Astrocyte (in vitro differentiated cells and primary cell): ENCODE data around the gene WDR83. TPM values are rescaled to one million over a fixed set of nuclear protein-coding genes. Genes with fewer than 3 reads are reported as not detected.

Source experiments
- DNase-seq: peaks from one replicate; pipeline ENCODE4 v3.0.0-alpha.2; 2010; ENCODE audit warnings: low read depth
- FAIRE-seq: peaks from 2 replicates; lab custom pipeline; 2011; peaks lifted over from hg19 to GRCh38; lab: Jason Lieb, UNC
- H2AFZ ChIP-seq: 2 replicates; pipeline ENCODE4 v1.6.0; 2012; ENCODE audit warnings: low read depth, low read length, inconsistent platforms
- H3K27ac ChIP-seq: 2 replicates; pipeline ENCODE4 v1.5.1; 2011; ENCODE audit warnings: low read depth, low read length, inconsistent platforms
- H3K27me3 ChIP-seq: 2 replicates; pipeline ENCODE4 v1.6.0; 2011; ENCODE audit warnings: low read length, inconsistent platforms; ENCODE audit not compliant: insufficient read depth
- H3K36me3 ChIP-seq: 2 replicates; pipeline ENCODE4 v1.5.1; 2011; ENCODE audit warnings: low read length, inconsistent platforms; ENCODE audit not compliant: insufficient read depth
- H3K4me1 ChIP-seq: 2 replicates; pipeline ENCODE4 v1.5.1; 2011; ENCODE audit warnings: low read length, inconsistent platforms; ENCODE audit not compliant: insufficient read depth
- H3K4me2 ChIP-seq: 2 replicates; pipeline ENCODE4 v1.6.0; 2012; ENCODE audit warnings: low read length, inconsistent platforms
- H3K4me3 ChIP-seq: 2 replicates; pipeline ENCODE4 v1.5.1; 2011; ENCODE audit warnings: low read depth, mild to moderate bottlenecking, low read length, inconsistent platforms; ENCODE audit not compliant: insufficient read depth
- H3K79me2 ChIP-seq: 2 replicates; pipeline ENCODE4 v1.6.0; 2012; ENCODE audit warnings: mild to moderate bottlenecking, low read length, inconsistent platforms; ENCODE audit not compliant: insufficient read depth
- H3K9ac ChIP-seq: 2 replicates; pipeline ENCODE4 v1.6.0; 2012; ENCODE audit warnings: mild to moderate bottlenecking, low read length, inconsistent platforms
- H3K9me3 ChIP-seq: 2 replicates; pipeline ENCODE4 v1.5.1; 2012; ENCODE audit warnings: low read depth, mild to moderate bottlenecking, low read length, inconsistent platforms; ENCODE audit not compliant: insufficient read depth
- H4K20me1 ChIP-seq: 2 replicates; pipeline ENCODE4 v1.6.0; 2012; ENCODE audit warnings: low read length, inconsistent platforms; ENCODE audit not compliant: insufficient read depth
- H3K27ac Mint-ChIP-seq: one replicate; pipeline ENCODE4 v1.8.0; 2021; ENCODE audit warnings: mild to moderate bottlenecking, mixed read lengths; ENCODE audit not compliant: unreplicated experiment
- H3K27me3 Mint-ChIP-seq: one replicate; pipeline ENCODE4 v1.8.0; 2021; ENCODE audit warnings: low read depth, mixed read lengths; ENCODE audit not compliant: unreplicated experiment
- H3K36me3 Mint-ChIP-seq: one replicate; pipeline ENCODE4 v1.8.0; 2021; ENCODE audit warnings: low read depth, mixed read lengths; ENCODE audit not compliant: unreplicated experiment
- H3K4me1 Mint-ChIP-seq: one replicate; pipeline ENCODE4 v1.8.0; 2021; ENCODE audit warnings: low read depth, mixed read lengths; ENCODE audit not compliant: unreplicated experiment
- H3K4me3 Mint-ChIP-seq: one replicate; pipeline ENCODE4 v1.8.0; 2021; ENCODE audit warnings: mild to moderate bottlenecking, moderate library complexity, mixed read lengths; ENCODE audit not compliant: unreplicated experiment
- H3K9me3 Mint-ChIP-seq: one replicate; pipeline ENCODE4 v1.8.0; 2021; ENCODE audit warnings: mild to moderate bottlenecking, mixed read lengths; ENCODE audit not compliant: unreplicated experiment
- EZH2 ChIP-seq: IDR thresholded peaks from 2 replicates; pipeline ENCODE4 v1.6.1; 2012; ENCODE audit warnings: mild to moderate bottlenecking, low read length, inconsistent platforms; ENCODE audit not compliant: insufficient read depth
- total RNA-seq: library from RNA; stranded (reverse); gene quantifications from 2 replicates; pipeline ENCODE4 v1.2.1, GENCODE V29; 2021
- TF ChIP-seq, protein P1 (sequence below): IDR thresholded peaks from 2 replicates; pipeline ENCODE4 v1.5.1; 2011; ENCODE audit warnings: low read depth, mild to moderate bottlenecking, inconsistent platforms, low read length, moderate library complexity; ENCODE audit not compliant: insufficient read depth

The WDR83 gene
- total RNA-seq, 1 donor from 2014 or later: 13.3 TPM

DNA sequence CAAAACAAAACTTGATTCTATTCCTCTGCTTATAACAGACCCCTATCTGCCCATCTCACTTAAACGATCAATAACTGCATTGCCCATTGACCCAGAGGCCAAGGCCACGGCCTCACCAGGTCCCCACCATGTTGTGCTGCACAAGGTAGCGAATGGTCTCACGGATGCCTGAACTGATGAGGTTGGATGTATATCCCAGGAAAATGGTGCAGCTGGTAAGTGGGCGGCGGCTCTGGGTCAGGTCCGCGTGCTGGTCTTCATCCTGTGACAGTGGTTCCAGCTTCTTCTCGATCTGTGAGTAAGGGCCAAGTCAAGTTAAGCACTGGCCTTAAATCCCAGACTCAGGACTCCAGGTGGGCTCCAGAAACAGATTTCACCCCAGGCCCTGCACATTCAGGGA lies 13.4 kb downstream of the WDR83 start:
- no peak overlapping the region for H3K27ac Mint-ChIP-seq
- H3K9me3 ChIP-seq: no peaks in the 10 kb centered on the region
- FAIRE-seq: no peak

DNA sequence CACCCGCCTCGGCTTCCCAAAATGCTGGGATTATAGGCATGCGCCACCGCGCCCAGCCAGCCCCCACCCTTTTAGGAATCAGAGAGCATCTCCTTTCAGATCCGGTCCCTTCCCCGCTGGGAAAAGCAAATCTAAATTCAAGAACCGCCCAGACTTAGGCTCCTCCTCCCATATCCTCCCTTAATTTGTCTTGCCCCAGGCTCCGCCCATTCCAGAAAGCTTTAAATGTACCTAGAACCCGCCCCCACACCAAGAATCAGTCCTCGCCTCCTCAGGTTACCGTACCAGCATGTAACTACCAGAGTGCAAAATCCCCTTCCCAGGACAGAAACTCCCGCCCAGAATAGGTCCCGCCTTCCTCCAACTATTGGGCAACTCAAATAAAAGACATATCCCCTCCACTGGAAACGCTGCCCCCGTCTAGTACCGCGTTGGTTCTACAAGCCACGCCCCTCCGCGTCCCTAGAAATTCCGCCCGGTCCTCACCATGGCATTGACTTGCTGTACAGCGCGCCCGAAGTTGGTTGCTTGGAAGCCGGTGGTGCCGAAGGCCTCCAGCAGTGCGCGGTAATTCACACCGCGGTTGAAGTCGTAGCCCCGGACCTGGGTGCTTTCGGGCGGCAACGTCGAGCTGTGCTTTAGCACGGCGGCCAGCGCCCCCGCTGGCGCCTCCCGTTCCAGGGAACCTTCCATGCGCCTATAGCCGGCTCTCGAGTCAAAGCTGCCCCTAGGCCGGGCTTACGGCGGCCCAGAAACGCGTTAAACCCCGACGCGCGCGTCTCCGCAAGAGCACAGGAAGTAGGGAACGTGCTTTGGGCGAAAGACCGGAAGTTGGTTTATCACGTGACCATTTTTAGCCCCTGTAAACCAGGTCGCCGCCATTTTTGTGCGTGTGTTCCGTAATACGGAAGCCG lies 14.7 kb downstream of the WDR83 start, which contains the start of gene DHPS:
Gene DHPS, minus strand, starts transcription at position 807 of the 914 bp plus-strand sequence. Its CDS starts 114 bp downstream, at position 693.
- Histone ChIP-seq H3K9ac (peak within 1 kb of the TSS; percentile 97), H3K4me2 (peak within 1 kb of the TSS; percentile 93), H3K9me3 (no peaks in the 10 kb centered on the region), H4K20me1 (peaks cover 15% of the 10 kb centered on the region), H3K27me3 (no peaks in the 10 kb centered on the region), H3K79me2 (peaks cover 18% of the 10 kb centered on the region), H2AFZ (peak within 1 kb of the TSS; percentile 90), H3K4me3 (peak within 1 kb of the TSS; percentile 84), H3K4me1 (no peaks in the 10 kb centered on the region), H3K36me3 (peaks cover 6% of the 10 kb centered on the region), H3K27ac (peak within 1 kb of the TSS; percentile 95)
- Mint-ChIP-seq H3K9me3 (no peaks in the 10 kb centered on the region), H3K27me3 (no peaks in the 10 kb centered on the region), H3K27ac (peak within 1 kb of the TSS; percentile 76), H3K36me3 (peaks cover 7% of the 10 kb centered on the region), H3K4me1 (no peaks in the 10 kb centered on the region), H3K4me3 (peak within 1 kb of the TSS; percentile 93)
- TF ChIP-seq EZH2: no peak
- TF ChIP-seq, protein P1, sequence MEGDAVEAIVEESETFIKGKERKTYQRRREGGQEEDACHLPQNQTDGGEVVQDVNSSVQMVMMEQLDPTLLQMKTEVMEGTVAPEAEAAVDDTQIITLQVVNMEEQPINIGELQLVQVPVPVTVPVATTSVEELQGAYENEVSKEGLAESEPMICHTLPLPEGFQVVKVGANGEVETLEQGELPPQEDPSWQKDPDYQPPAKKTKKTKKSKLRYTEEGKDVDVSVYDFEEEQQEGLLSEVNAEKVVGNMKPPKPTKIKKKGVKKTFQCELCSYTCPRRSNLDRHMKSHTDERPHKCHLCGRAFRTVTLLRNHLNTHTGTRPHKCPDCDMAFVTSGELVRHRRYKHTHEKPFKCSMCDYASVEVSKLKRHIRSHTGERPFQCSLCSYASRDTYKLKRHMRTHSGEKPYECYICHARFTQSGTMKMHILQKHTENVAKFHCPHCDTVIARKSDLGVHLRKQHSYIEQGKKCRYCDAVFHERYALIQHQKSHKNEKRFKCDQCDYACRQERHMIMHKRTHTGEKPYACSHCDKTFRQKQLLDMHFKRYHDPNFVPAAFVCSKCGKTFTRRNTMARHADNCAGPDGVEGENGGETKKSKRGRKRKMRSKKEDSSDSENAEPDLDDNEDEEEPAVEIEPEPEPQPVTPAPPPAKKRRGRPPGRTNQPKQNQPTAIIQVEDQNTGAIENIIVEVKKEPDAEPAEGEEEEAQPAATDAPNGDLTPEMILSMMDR: no peak
- no peak for FAIRE-seq
- peak; percentile 96 for DNase-seq

More for the DNA sequence above, 13.4 kb downstream of the WDR83 start:
- H3K79me2 ChIP-seq: peaks cover 26% of the 10 kb centered on the region
- H2AFZ ChIP-seq: no peak overlapping the region
- no peak for DNase-seq
- Mint-ChIP-seq H3K36me3 (peaks cover 8% of the 10 kb centered on the region), H3K9me3 (no peaks in the 10 kb centered on the region), H3K27me3 (no peaks in the 10 kb centered on the region), H3K4me3 (peak overlapping the region; percentile 93), H3K4me1 (no peaks in the 10 kb centered on the region)
- no peak overlapping the region for H3K4me2 ChIP-seq
- peaks cover 24% of the 10 kb centered on the region for H4K20me1 ChIP-seq
- H3K4me1 ChIP-seq: no peaks in the 10 kb centered on the region
- no peak overlapping the region for H3K9ac ChIP-seq
- H3K27me3 ChIP-seq: no peaks in the 10 kb centered on the region
- H3K27ac ChIP-seq: no peak overlapping the region
- H3K4me3 ChIP-seq: no peak overlapping the region
- TF ChIP-seq EZH2: no peak
- TF ChIP-seq, protein P1: no peak
- H3K36me3 ChIP-seq: peaks cover 15% of the 10 kb centered on the region
